H1 (cell line): Measurements from ENCODE around the gene CHRM1. TPM values are rescaled to one million over a fixed set of nuclear protein-coding genes. Genes with fewer than 3 reads are reported as not detected.

Source experiments
- CTCF ChIA-PET: fragments of 300-600 bp; sonication (Branson Sonifier 250); formaldehyde crosslinking; loops from one replicate; lab custom pipeline; 2021; ENCODE audit not compliant: partially characterized antibody; lab: Charles Lee
- POLR2A ChIA-PET: fragments of 300-600 bp; sonication (Branson Sonifier 250); formaldehyde crosslinking; loops from one replicate; lab custom pipeline; 2021; ENCODE audit warnings: inconsistent platforms; ENCODE audit not compliant: partially characterized antibody; lab: Charles Lee
- DNase-seq, 2 experiments: peaks; one replicate each; pipeline versions ENCODE4 v3.0.0 to v3.0.0-alpha.2; 2010 to 2022; ENCODE audit warnings: low spot score in 2 of 2, low read depth in 1 of 2, mixed read lengths in 1 of 2
- FAIRE-seq: peaks from 2 replicates; lab custom pipeline; 2011; peaks lifted over from hg19 to GRCh38; lab: Jason Lieb, UNC
- H2AFZ ChIP-seq: 2 replicates; pipeline ENCODE4 v1.8.1; 2012; ENCODE audit warnings: low read length, inconsistent platforms
- H2AK5ac ChIP-seq: 2 replicates; pipeline ENCODE4 v1.6.1; 2013; ENCODE audit warnings: low read depth, low read length
- H2BK120ac ChIP-seq: replicated peaks from 2 replicates; pipeline ENCODE3; 2013; ENCODE audit warnings: low read depth, low read length, inconsistent platforms
- H2BK12ac ChIP-seq: 2 replicates; pipeline ENCODE4 v1.6.1; 2013; ENCODE audit warnings: low read depth, low read length
- H2BK15ac ChIP-seq: 2 replicates; pipeline ENCODE4 v1.6.1; 2013; ENCODE audit warnings: low read length
- H2BK20ac ChIP-seq: 2 replicates; pipeline ENCODE4 v1.6.1; 2013; ENCODE audit warnings: low read length
- H2BK5ac ChIP-seq: 2 replicates; pipeline ENCODE4 v1.6.1; 2013; ENCODE audit warnings: low read depth, low read length
- H3K14ac ChIP-seq: 2 replicates; pipeline ENCODE4 v1.6.1; 2013; ENCODE audit warnings: inconsistent platforms; ENCODE audit not compliant: insufficient read length
- H3K18ac ChIP-seq: 2 replicates; pipeline ENCODE4 v1.6.1; 2013; ENCODE audit warnings: low read length; ENCODE audit errors: extremely low read depth
- H3K23ac ChIP-seq: 2 replicates; pipeline ENCODE4 v1.6.1; 2013; ENCODE audit warnings: inconsistent platforms; ENCODE audit not compliant: insufficient read length
- H3K23me2 ChIP-seq: 2 replicates; pipeline ENCODE4 v1.6.1; 2013; ENCODE audit warnings: low read depth, low read length
- H3K27ac ChIP-seq: 2 replicates; pipeline ENCODE4 v1.6.1; 2011; ENCODE audit warnings: low read depth, low read length, inconsistent platforms
- H3K27me3 ChIP-seq, 4 experiments: replicated peaks in 1 of 4; 1 replicate in 1 of 4; 2 replicates in 3 of 4; pipeline versions ENCODE4 v1.6.1 to v1.8.1; 2011 to 2013; ENCODE audit warnings: low read length in 3 of 4, mild to moderate bottlenecking in 3 of 4, inconsistent platforms in 2 of 4, mixed read lengths in 2 of 4, moderate library complexity in 1 of 4; ENCODE audit not compliant: control insufficient read depth in 3 of 4, insufficient read depth in 3 of 4; ENCODE audit errors: extremely low read depth in 1 of 4
- H3K36me3 ChIP-seq, 4 experiments: 2 replicates each; pipeline versions ENCODE4 v1.6.1 to v1.8.1; 2011 to 2013; ENCODE audit warnings: mild to moderate bottlenecking in 4 of 4, low read length in 3 of 4, moderate library complexity in 2 of 4, control low read depth in 1 of 4, inconsistent platforms in 1 of 4; ENCODE audit not compliant: insufficient read depth in 4 of 4, control insufficient read depth in 2 of 4
- H3K4ac ChIP-seq: replicated peaks from 2 replicates; pipeline ENCODE3; 2013; ENCODE audit warnings: low read length, low read depth, mixed read lengths, inconsistent platforms; ENCODE audit not compliant: insufficient read length
- H3K4me1 ChIP-seq, 4 experiments: replicated peaks in 1 of 4; 1 replicate in 1 of 4; 2 replicates in 3 of 4; pipeline versions ENCODE4 v1.6.1 to v1.8.1; 2011 to 2013; ENCODE audit warnings: low read length in 3 of 4, inconsistent platforms in 2 of 4, mixed read lengths in 1 of 4; ENCODE audit not compliant: insufficient read depth in 4 of 4, control insufficient read depth in 3 of 4
- H3K4me2 ChIP-seq, 2 experiments: 2 replicates each; pipeline versions ENCODE4 v1.6.1 to v1.8.1; 2011 to 2013; ENCODE audit warnings: low read depth in 2 of 2, low read length in 2 of 2, control low read depth in 1 of 2, inconsistent platforms in 1 of 2, mild to moderate bottlenecking in 1 of 2; ENCODE audit not compliant: insufficient read depth in 1 of 2
- H3K4me3 ChIP-seq, 4 experiments: fragments of 200-600, 300-600 bp in 1 of 4; sonication (generic), shearing (Covaris generic), sonication (Bioruptor Twin) in 1 of 4; 2 replicates each; pipeline versions ENCODE4 v1.5.1 to v1.8.1; 2011 to 2016; ENCODE audit warnings: low read length in 4 of 4, low read depth in 3 of 4, control low read depth in 2 of 4, inconsistent platforms in 2 of 4, mild to moderate bottlenecking in 2 of 4, mixed read lengths in 1 of 4, moderate library complexity in 1 of 4; ENCODE audit not compliant: insufficient read depth in 2 of 4; ENCODE audit errors: extremely low read depth in 1 of 4
- H3K56ac ChIP-seq: replicated peaks from 2 replicates; pipeline ENCODE3; 2013; ENCODE audit warnings: low read depth, mild to moderate bottlenecking, mixed read lengths, low read length, inconsistent platforms; ENCODE audit not compliant: insufficient read length
- H3K79me1 ChIP-seq: 2 replicates; pipeline ENCODE4 v1.6.1; 2013; ENCODE audit warnings: low read depth, low read length, control low read depth
- H3K79me2 ChIP-seq, 2 experiments: 2 replicates each; pipeline versions ENCODE4 v1.6.1 to v1.8.1; 2012 to 2013; ENCODE audit warnings: low read length in 2 of 2, mild to moderate bottlenecking in 2 of 2, inconsistent platforms in 1 of 2; ENCODE audit not compliant: insufficient read depth in 2 of 2, control insufficient read depth in 1 of 2
- H3K9ac ChIP-seq, 4 experiments: replicated peaks in 1 of 4; 1 replicate in 1 of 4; 2 replicates in 3 of 4; pipeline versions ENCODE4 v1.6.1 to v1.8.1; 2011 to 2013; ENCODE audit warnings: low read depth in 3 of 4, low read length in 3 of 4, control low read depth in 2 of 4, mild to moderate bottlenecking in 2 of 4, moderate library complexity in 2 of 4, inconsistent platforms in 1 of 4; ENCODE audit errors: extremely low read depth in 1 of 4
- H3K9me3 ChIP-seq, 2 experiments: 2 replicates each; pipeline versions ENCODE4 v1.6.1 to v1.8.1; 2012 to 2013; ENCODE audit warnings: mild to moderate bottlenecking in 2 of 2, moderate library complexity in 2 of 2, control low read depth in 1 of 2, inconsistent platforms in 1 of 2, low read depth in 1 of 2, low read length in 1 of 2, mixed read lengths in 1 of 2; ENCODE audit not compliant: insufficient read depth in 2 of 2
- H4K20me1 ChIP-seq, 2 experiments: replicated peaks in 1 of 2; 2 replicates each; pipeline versions ENCODE3 to v1.8.1; 2011 to 2013; ENCODE audit warnings: inconsistent platforms in 2 of 2, low read length in 2 of 2, mild to moderate bottlenecking in 1 of 2; ENCODE audit not compliant: insufficient read depth in 2 of 2, control insufficient read depth in 1 of 2
- H4K5ac ChIP-seq: 2 replicates; pipeline ENCODE4 v1.6.1; 2013; ENCODE audit warnings: low read length, low read depth, mixed read lengths, inconsistent platforms; ENCODE audit not compliant: insufficient read length
- H4K8ac ChIP-seq: 2 replicates; pipeline ENCODE4 v1.8.0; 2013; ENCODE audit warnings: mild to moderate bottlenecking, moderate library complexity, low read length, inconsistent platforms; ENCODE audit not compliant: insufficient read depth; ENCODE audit errors: extremely low read depth
- H4K91ac ChIP-seq: replicated peaks from 2 replicates; pipeline ENCODE3; 2013; ENCODE audit warnings: low read length, mixed read lengths, inconsistent platforms; ENCODE audit not compliant: insufficient read length
- CHD1 ChIP-seq: IDR thresholded peaks from 2 replicates; pipeline ENCODE4 v1.6.1; 2012; ENCODE audit warnings: low read depth, low read length, improper control_type of control experiment
- CHD2 ChIP-seq: IDR thresholded peaks from 2 replicates; pipeline ENCODE4 v1.6.1; 2012; ENCODE audit warnings: low read length, improper control_type of control experiment
- CTBP2 ChIP-seq: IDR thresholded peaks from 2 replicates; pipeline ENCODE4 v1.7.0; 2011; ENCODE audit warnings: borderline replicate concordance, mild to moderate bottlenecking, moderate library complexity, mixed read lengths, low read length; ENCODE audit not compliant: insufficient read depth, insufficient read length
- JUND ChIP-seq: IDR thresholded peaks from 2 replicates; pipeline ENCODE4 v1.6.1; 2011; ENCODE audit warnings: mild to moderate bottlenecking, improper control_type of control experiment, low read length
- NRF1 ChIP-seq: IDR thresholded peaks from 2 replicates; pipeline ENCODE4 v1.6.1; 2011; ENCODE audit warnings: mild to moderate bottlenecking, low read depth, low read length, improper control_type of control experiment
- POLR2A ChIP-seq, 2 experiments: IDR thresholded peaks; 1 replicate in 1 of 2; 2 replicates in 1 of 2; pipeline ENCODE4 v1.6.1; 2011; ENCODE audit warnings: low read depth in 2 of 2, low read length in 2 of 2, mild to moderate bottlenecking in 2 of 2; ENCODE audit errors: control extremely low read depth in 1 of 2
- POU5F1 ChIP-seq: IDR thresholded peaks from 2 replicates; pipeline ENCODE4 v1.6.1; 2011; ENCODE audit warnings: low read depth, mild to moderate bottlenecking, low read length, moderate library complexity
- SP1 ChIP-seq: IDR thresholded peaks from 2 replicates; pipeline ENCODE4 v1.6.1; 2011; ENCODE audit warnings: low read depth, low read length
- WGBS, 2 experiments: shearing (Covaris generic) in 1 of 2; methylation state at CpG; one replicate each; pipeline versions ENCODE4 v1.1.6 to v1.1.7; 2013 to 2015; ENCODE audit warnings: low lambda C conversion rate in 2 of 2, mixed read lengths in 2 of 2, inconsistent platforms in 1 of 2, low coverage in 1 of 2, missing lambda C conversion rate in 1 of 2; ENCODE audit not compliant: insufficient replicate concordance in 2 of 2, insufficient coverage in 1 of 2, insufficient read length in 1 of 2; ENCODE audit errors: extremely low coverage in 1 of 2, missing lambda C conversion rate in 1 of 2; 5-methylcytosine and 5-hydroxymethylcytosine counted together
- polyA plus RNA-seq, 7 experiments: library from polyadenylated mRNA; depleted of rRNA in 3 of 7; stranded (reverse) in 5 of 7; unstranded in 2 of 7; fragments of >200 nt in 5 of 7; fragments of 200-250 nt in 2 of 7; gene quantifications; 1 replicate in 5 of 7; 2 replicates in 1 of 7; 4 replicates in 1 of 7; pipeline versions ENCODE4 v1.2.1 to v1.2.3, GENCODE V29; 2011 to 2013; ENCODE audit warnings: missing spikeins in 2 of 7, mixed read lengths in 2 of 7
- total RNA-seq: library from RNA; stranded (reverse); fragmentation: NEBNext Ultra II Directional; extraction: Animal tissue kit (Norgen Biotek cat#: 25700); gene quantifications from 2 replicates; pipeline ENCODE4 v1.2.1, GENCODE V29; 2021

The CHRM1 gene
- total and polyA plus RNA-seq, 2 of the 8 experiments (the other 6 are each of a cell fraction or from before 2014, with no cell fraction given): 0.08 TPM; not detected in 1

DNA sequence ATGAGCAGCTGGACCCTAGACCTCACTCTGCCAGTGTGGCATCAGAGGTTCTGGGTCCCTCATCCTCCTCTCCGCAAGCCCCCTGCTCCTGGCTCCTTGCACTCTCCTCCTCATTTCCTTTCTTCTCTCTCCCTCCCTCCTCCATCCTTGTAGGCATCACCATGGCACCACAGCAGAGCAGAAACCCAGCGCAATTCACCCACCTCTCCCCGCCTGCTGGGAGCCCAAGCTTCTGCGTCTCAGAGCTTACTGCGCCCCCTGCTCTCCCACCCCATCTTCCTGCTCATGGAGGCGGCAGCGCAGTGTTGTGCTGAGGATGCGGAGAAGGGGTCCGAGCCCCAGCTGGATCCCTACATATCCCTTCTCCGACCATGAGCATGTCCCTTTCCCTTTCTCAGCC, 1.7 kb downstream of the CHRM1 start:
- Histone ChIP-seq H4K20me1 (no peaks in the 10 kb centered on the region), H4K8ac (no peak overlapping the region; the same call in 1 of the 2 replicates), H3K79me2 (no peaks in the 10 kb centered on the region), H3K4me3 (no peak overlapping the region), H2AK5ac (no peak overlapping the region), H3K4me2 (no peak overlapping the region), H3K27ac (no peak overlapping the region), H4K91ac (no peak overlapping the region), H2AFZ (no peak overlapping the region), H3K14ac (no peak overlapping the region), H2BK5ac (0 out of 2 replicates have a peak overlapping the region, but pooled peaks have one; percentile 5), H4K5ac (no peak overlapping the region), H3K79me1 (no peaks in the 10 kb centered on the region), H3K23ac (no peak overlapping the region), H3K27me3 (peaks cover 0 to 17% (median 15%) of the 10 kb centered on the region in 4 experiments; a peak in 6 of 7 replicates), H2BK12ac (no peak overlapping the region; the same call in 1 of the 2 replicates), H3K36me3 (no peaks in the 10 kb centered on the region), H2BK15ac (0 out of 2 replicates have a peak overlapping the region, but pooled peaks have one; percentile 61), H2BK20ac (no peak overlapping the region), H3K9ac (no peak overlapping the region), H3K56ac (no peak overlapping the region), H3K9me3 (no peaks in the 10 kb centered on the region), H2BK120ac (no peak overlapping the region), H3K23me2 (no peaks in the 10 kb centered on the region; the same call in 1 of the 2 replicates), H3K4ac (no peak overlapping the region), H3K4me1 (peaks cover 0 to 18% (median 10%) of the 10 kb centered on the region in 4 experiments; a peak in 6 of 7 replicates), H3K18ac (no peak overlapping the region)
- no peak for FAIRE-seq
- 86% methylated on average over 10 of the region's 10 CpGs; no CpG with 5 or more reads in 1 of the 2 experiments for WGBS, 2 experiments
- POLR2A ChIA-PET: interaction anchor here (1.3 to 57.8 kb wide), 5 partner anchors 8 to 79 kb away, joined by 6 to 1185 read pairs (median 19); partner anchors contain the start of gene SLC3A2
- TF ChIP-seq CTBP2 (no peak), NRF1 (no peak), POLR2A (IDR thresholded peaks at IDR 0.05; ENCODE audit: control extremely low read depth in 1 of 2, low read depth in 2 of 2, low read length in 2 of 2) (no peak), CHD2 (no peak), JUND (no peak), SP1 (no peak), POU5F1 (no peak), CHD1 (no peak)
- CTCF ChIA-PET: interaction anchor here (1.0 to 16.5 kb wide), 5 partner anchors 13 to 101 kb away, joined by 3 to 232 read pairs (median 68); partner anchors contain the start of gene SLC22A8
- no peak for DNase-seq
